Measurements from ENCODE around the gene EPN1. TPM values are rescaled to one million over a fixed set of nuclear protein-coding genes. Genes with fewer than 3 reads are reported as not detected.
"Not testable (repeated sequence)": the region's sequence is repeated elsewhere in the genome, so short reads cannot be mapped to it uniquely, and the experiment has no call there.

EPN1 gene
- total and polyA plus RNA-seq, 2 donors (not counting 1 experiment from before 2014, with no cell fraction given), result 47.1 to 48.6 TPM

- DNase-seq (ENCODE audit: low read depth in 2 of 2), result no peak
- Histone ChIP-seq H3K36me3 (ENCODE audit: control insufficient read depth, insufficient read depth, low read length) (no peaks in the 10 kb centered on the region), H3K4me3 (replicated peaks in 1 of 4; ENCODE audit: control extremely low read depth in 1 of 4, insufficient read depth in 1 of 4, low read depth in 3 of 4, low read length in 4 of 4) (no peak within 1 kb of the TSS), H3K27ac (ENCODE audit: insufficient read depth, low read length) (no peak within 1 kb of the TSS), H3K79me2 (ENCODE audit: control insufficient read depth, insufficient read depth, low read length) (no peaks in the 10 kb centered on the region), H4K20me1 (ENCODE audit: control insufficient read depth, extremely low read depth, insufficient read depth, low read length) (no peaks in the 10 kb centered on the region), H3K4me1 (ENCODE audit: control insufficient read depth, extremely low read depth, insufficient read depth, low read length) (no peaks in the 10 kb centered on the region), H3K27me3 (ENCODE audit: control insufficient read depth, insufficient read depth, low read length) (no peaks in the 10 kb centered on the region), H3K9me3 (ENCODE audit: control insufficient read depth, insufficient read depth, low read depth, low read length) (no peaks in the 10 kb centered on the region), H3K4me2 (ENCODE audit: extremely low read depth, insufficient read depth, low read length) (no peak within 1 kb of the TSS), H3K9ac (ENCODE audit: insufficient read depth, low read length) (no peak within 1 kb of the TSS), H2AFZ (ENCODE audit: low read length) (no peak within 1 kb of the TSS)
- TF ChIP-seq CTCF (conservative IDR thresholded peaks at IDR 0.05 in 1 of 2, IDR thresholded peaks at IDR 0.05 in 1 of 2; ENCODE audit: low read depth in 1 of 2, low read length in 2 of 2) (no peak), EZH2 (IDR thresholded peaks at IDR 0.05; ENCODE audit: low read length, missing control alignments) (no peak)
Measured at GRCh38 chr19:55738302-55738701, 63.3 kb downstream of the EPN1 start, which contains the start of gene NLRP9. Gene NLRP9 (minus strand): TSS chr19:55738402. CDS start chr19:55738374, 28 bp downstream.

- Histone ChIP-seq H3K9ac (ENCODE audit: insufficient read depth, low read length) (no peak overlapping the region), H3K9me3 (ENCODE audit: control insufficient read depth, insufficient read depth, low read depth, low read length) (no peaks in the 10 kb centered on the region), H4K20me1 (ENCODE audit: control insufficient read depth, extremely low read depth, insufficient read depth, low read length) (no peaks in the 10 kb centered on the region), H3K4me2 (ENCODE audit: extremely low read depth, insufficient read depth, low read length) (no peak overlapping the region), H3K27me3 (ENCODE audit: control insufficient read depth, insufficient read depth, low read length) (no peaks in the 10 kb centered on the region), H2AFZ (ENCODE audit: low read length) (no peak overlapping the region), H3K4me1 (ENCODE audit: control insufficient read depth, extremely low read depth, insufficient read depth, low read length) (no peaks in the 10 kb centered on the region), H3K4me3 (replicated peaks in 1 of 4; ENCODE audit: control extremely low read depth in 1 of 4, insufficient read depth in 1 of 4, low read depth in 3 of 4, low read length in 4 of 4) (no peak overlapping the region), H3K27ac (ENCODE audit: insufficient read depth, low read length) (no peak overlapping the region), H3K79me2 (ENCODE audit: control insufficient read depth, insufficient read depth, low read length) (no peaks in the 10 kb centered on the region), H3K36me3 (ENCODE audit: control insufficient read depth, insufficient read depth, low read length) (no peaks in the 10 kb centered on the region)
- DNase-seq (ENCODE audit: low read depth in 2 of 2), result no peak
- no peak for TF ChIP-seq EZH2 (IDR thresholded peaks at IDR 0.05; ENCODE audit: low read length, missing control alignments)
- TF ChIP-seq CTCF (conservative IDR thresholded peaks at IDR 0.05 in 1 of 2, IDR thresholded peaks at IDR 0.05 in 1 of 2; ENCODE audit: low read depth in 1 of 2, low read length in 2 of 2), result no peak
Measured at GRCh38 chr19:55750715-55751114, 75.7 kb downstream of the EPN1 start.

- H3K4me2 ChIP-seq (ENCODE audit: extremely low read depth, insufficient read depth, low read length), result no peak overlapping the region
- no peak overlapping the region for H3K4me3 ChIP-seq (replicated peaks in 1 of 4; ENCODE audit: control extremely low read depth in 1 of 4, insufficient read depth in 1 of 4, low read depth in 3 of 4, low read length in 4 of 4)
- no peak for TF ChIP-seq CTCF (conservative IDR thresholded peaks at IDR 0.05 in 1 of 2, IDR thresholded peaks at IDR 0.05 in 1 of 2; ENCODE audit: low read depth in 1 of 2, low read length in 2 of 2)
- H4K20me1 ChIP-seq (ENCODE audit: control insufficient read depth, extremely low read depth, insufficient read depth, low read length), result no peaks in the 10 kb centered on the region
- DNase-seq (ENCODE audit: low read depth in 2 of 2), result no peak
- no peak overlapping the region for H3K9ac ChIP-seq (ENCODE audit: insufficient read depth, low read length)
- no peaks in the 10 kb centered on the region for H3K79me2 ChIP-seq (ENCODE audit: control insufficient read depth, insufficient read depth, low read length)
- no peak overlapping the region for H3K27ac ChIP-seq (ENCODE audit: insufficient read depth, low read length)
- H3K4me1 ChIP-seq (ENCODE audit: control insufficient read depth, extremely low read depth, insufficient read depth, low read length), result no peaks in the 10 kb centered on the region
- no peaks in the 10 kb centered on the region for H3K36me3 ChIP-seq (ENCODE audit: control insufficient read depth, insufficient read depth, low read length)
- no peak overlapping the region for H2AFZ ChIP-seq (ENCODE audit: low read length)
- no peaks in the 10 kb centered on the region for H3K9me3 ChIP-seq (ENCODE audit: control insufficient read depth, insufficient read depth, low read depth, low read length)
- no peaks in the 10 kb centered on the region for H3K27me3 ChIP-seq (ENCODE audit: control insufficient read depth, insufficient read depth, low read length)
Measured at GRCh38 chr19:55753401-55753800, 78.4 kb downstream of the EPN1 start.

- not testable (repeated sequence) for H3K9ac ChIP-seq (ENCODE audit: insufficient read depth, low read length); H3K36me3 ChIP-seq (ENCODE audit: control insufficient read depth, insufficient read depth, low read length); H3K79me2 ChIP-seq (ENCODE audit: control insufficient read depth, insufficient read depth, low read length); H3K27me3 ChIP-seq (ENCODE audit: control insufficient read depth, insufficient read depth, low read length); H4K20me1 ChIP-seq (ENCODE audit: control insufficient read depth, extremely low read depth, insufficient read depth, low read length); H3K4me1 ChIP-seq (ENCODE audit: control insufficient read depth, extremely low read depth, insufficient read depth, low read length); H3K4me3 ChIP-seq (replicated peaks in 1 of 4; ENCODE audit: control extremely low read depth in 1 of 4, insufficient read depth in 1 of 4, low read depth in 3 of 4, low read length in 4 of 4); H3K9me3 ChIP-seq (ENCODE audit: control insufficient read depth, insufficient read depth, low read depth, low read length); H3K27ac ChIP-seq (ENCODE audit: insufficient read depth, low read length); H2AFZ ChIP-seq (ENCODE audit: low read length); H3K4me2 ChIP-seq (ENCODE audit: extremely low read depth, insufficient read depth, low read length); DNase-seq (ENCODE audit: low read depth in 2 of 2)
Measured at GRCh38 chr19:55756808-55757207, 81.8 kb downstream of the EPN1 start.

- H3K36me3 ChIP-seq (ENCODE audit: control insufficient read depth, insufficient read depth, low read length); H3K27me3 ChIP-seq (ENCODE audit: control insufficient read depth, insufficient read depth, low read length); DNase-seq (ENCODE audit: low read depth in 2 of 2); H3K27ac ChIP-seq (ENCODE audit: insufficient read depth, low read length); H3K9me3 ChIP-seq (ENCODE audit: control insufficient read depth, insufficient read depth, low read depth, low read length); H3K4me3 ChIP-seq (replicated peaks in 1 of 4; ENCODE audit: control extremely low read depth in 1 of 4, insufficient read depth in 1 of 4, low read depth in 3 of 4, low read length in 4 of 4); H4K20me1 ChIP-seq (ENCODE audit: control insufficient read depth, extremely low read depth, insufficient read depth, low read length); H2AFZ ChIP-seq (ENCODE audit: low read length); H3K9ac ChIP-seq (ENCODE audit: insufficient read depth, low read length); H3K4me1 ChIP-seq (ENCODE audit: control insufficient read depth, extremely low read depth, insufficient read depth, low read length); H3K4me2 ChIP-seq (ENCODE audit: extremely low read depth, insufficient read depth, low read length); H3K79me2 ChIP-seq (ENCODE audit: control insufficient read depth, insufficient read depth, low read length): not testable (repeated sequence)
Measured at GRCh38 chr19:55758797-55759196, 83.8 kb downstream of the EPN1 start, which contains the start of gene RFPL4A. Gene RFPL4A (plus strand): TSS chr19:55759097. CDS start chr19:55761801, 2,704 bp downstream.

Data from fibroblast of lung (primary cell).